ENCODE data around the gene MYPN. TPM values are rescaled to one million over a fixed set of nuclear protein-coding genes. Genes with fewer than 3 reads are reported as not detected.
A peak's percentile ranks its signal among the peaks of the same experiment; 100 is the strongest.

The MYPN gene
- polyA plus RNA-seq, 2 of the 4 experiments (the other 2 are of a cell fraction) = 1.5 to 2.1 TPM

- ChIA-PET CTCF (interaction anchor here (1.2 kb wide), 1 partner anchor 12 kb away, joined by 4 read pairs; no protein-coding TSS in a partner anchor), POLR2A (interaction anchor here (1.0 kb wide), 1 partner anchor 12 kb away, joined by 4 read pairs; no protein-coding TSS in a partner anchor)
- Histone ChIP-seq H3K4me2 (peak overlapping the region; percentile 35), H3K9me3 (no peaks in the 10 kb centered on the region), H3K4me1 (peaks cover 89% of the 10 kb centered on the region), H3K27ac (peak overlapping the region; percentile 78 to 90), H3K4me3 (no peak overlapping the region)
- FAIRE-seq = peak; percentile 68
- peak in 1 of 2 experiments; percentile 55; a peak in 3 of 6 replicates for ATAC-seq
- WGBS (ENCODE audit: missing lambda C conversion rate) = 35% methylated on average over 3 of the region's 3 CpGs
- TF ChIP-seq FOSL2 (IDR thresholded peaks at IDR 0.05) (no peak), FOSL2 (CRISPR knock-in tag; IDR thresholded peaks at IDR 0.05) (0 out of 2 replicates have a peak, but pooled peaks have one; percentile 22), EHMT2 (IDR thresholded peaks at IDR 0.05; ENCODE audit: low read depth) (no peak)
- DNase-seq (ENCODE audit: low read depth in 1 of 2, low spot score in 1 of 2) = no peak
Observed at GRCh38 chr10:68099736-68100135, 9.6 kb upstream of the MYPN start.

DNA sequence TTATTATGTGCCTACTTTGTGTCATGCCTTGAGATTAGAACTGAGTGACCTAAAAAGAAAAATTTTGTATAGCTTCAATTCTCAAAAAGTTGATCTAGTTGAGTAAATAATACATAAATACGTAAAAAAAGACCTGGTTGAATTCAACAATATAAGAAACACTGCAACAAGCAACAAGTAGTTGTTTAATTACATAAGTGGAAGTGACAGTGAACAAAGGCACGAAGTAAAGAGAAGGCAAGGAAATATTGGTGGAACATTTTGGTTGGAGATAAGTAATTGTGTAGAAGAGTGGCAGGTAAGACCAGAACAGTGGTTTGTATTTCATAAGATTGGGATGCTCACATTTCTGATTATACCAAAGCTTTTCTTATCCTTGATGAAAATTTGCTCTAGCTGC is 8.2 kb upstream of the MYPN start:
- FAIRE-seq (no peak), DNase-seq (ENCODE audit: low read depth in 1 of 2, low spot score in 1 of 2) (no peak), ATAC-seq (no peak)
- Histone ChIP-seq H3K4me2 (peak overlapping the region; percentile 49), H3K4me3 (no peak overlapping the region), H3K27ac (peak overlapping the region; percentile 78 to 90; a peak in 5 of 6 replicates), H3K9me3 (no peaks in the 10 kb centered on the region), H3K4me1 (peaks cover 88% of the 10 kb centered on the region)
- ChIA-PET POLR2A (no interaction called here), CTCF (interaction anchor here (1.4 to 4.2 kb wide), 3 partner anchors 9 to 56 kb away, joined by 3 to 15 read pairs (median 9); no protein-coding TSS in a partner anchor)
- 49% methylated on average over 2 of the region's 2 CpGs for WGBS (ENCODE audit: missing lambda C conversion rate)
- TF ChIP-seq E2F6 (IDR thresholded peaks at IDR 0.05; ENCODE audit: borderline replicate concordance, low read depth) = no peak
- TF ChIP-seq FOSL2 (IDR thresholded peaks at IDR 0.05) = no peak
- TF ChIP-seq FOSL2 (CRISPR knock-in tag; IDR thresholded peaks at IDR 0.05) = no peak
- no peak for TF ChIP-seq ZC3H11A (IDR thresholded peaks at IDR 0.05)
- TF ChIP-seq HDAC2 (IDR thresholded peaks at IDR 0.05) = no peak
- no peak for TF ChIP-seq HMGXB4 (CRISPR knock-in tag; IDR thresholded peaks at IDR 0.05; ENCODE audit: borderline replicate concordance)
- TF ChIP-seq FOXS1 (CRISPR knock-in tag; IDR thresholded peaks at IDR 0.05) = no peak
- TF ChIP-seq EP300 (IDR thresholded peaks at IDR 0.05) = no peak
- no peak for TF ChIP-seq ZFP36 (IDR thresholded peaks at IDR 0.05; ENCODE audit: borderline replicate concordance, partially characterized antibody)
- TF ChIP-seq RCOR1 (IDR thresholded peaks at IDR 0.05; ENCODE audit: low read depth, low read length) = no peak
- TF ChIP-seq MAX (IDR thresholded peaks at IDR 0.05) = no peak
- no peak for TF ChIP-seq NR3C1 (IDR thresholded peaks at IDR 0.05)
- TF ChIP-seq CHD4 (IDR thresholded peaks at IDR 0.05; ENCODE audit: borderline replicate concordance) = no peak
- TF ChIP-seq ZNF302 (CRISPR knock-in tag; IDR thresholded peaks at IDR 0.05) = no peak
- no peak for TF ChIP-seq RNF2 (IDR thresholded peaks at IDR 0.05; ENCODE audit: borderline replicate concordance, low read depth)
- TF ChIP-seq BCL3 (IDR thresholded peaks at IDR 0.05) = no peak

- DNase-seq (ENCODE audit: low read depth in 1 of 2, low spot score in 1 of 2) = no peak
- ATAC-seq = no peak; a peak in 1 of 6 replicates
- FAIRE-seq = peak; percentile 23
- peaks cover 79% of the 10 kb centered on the region for H3K4me1 ChIP-seq
- H3K9me3 ChIP-seq = no peaks in the 10 kb centered on the region
- ChIA-PET POLR2A (no interaction called here), CTCF (interaction anchor here (1.0 to 4.2 kb wide), 2 partner anchors 18 to 52 kb away, joined by 3 to 15 read pairs; no protein-coding TSS in a partner anchor)
- H3K4me2 ChIP-seq = peak overlapping the region; percentile 11; the same call in 1 of the 3 replicates
- H3K4me3 ChIP-seq = no peak overlapping the region
- H3K27ac ChIP-seq = peak overlapping the region; percentile 26 to 68; a peak in 5 of 6 replicates
- WGBS (ENCODE audit: missing lambda C conversion rate) = 39% methylated on average over 4 of the region's 4 CpGs
- TF ChIP-seq, protein P1, sequence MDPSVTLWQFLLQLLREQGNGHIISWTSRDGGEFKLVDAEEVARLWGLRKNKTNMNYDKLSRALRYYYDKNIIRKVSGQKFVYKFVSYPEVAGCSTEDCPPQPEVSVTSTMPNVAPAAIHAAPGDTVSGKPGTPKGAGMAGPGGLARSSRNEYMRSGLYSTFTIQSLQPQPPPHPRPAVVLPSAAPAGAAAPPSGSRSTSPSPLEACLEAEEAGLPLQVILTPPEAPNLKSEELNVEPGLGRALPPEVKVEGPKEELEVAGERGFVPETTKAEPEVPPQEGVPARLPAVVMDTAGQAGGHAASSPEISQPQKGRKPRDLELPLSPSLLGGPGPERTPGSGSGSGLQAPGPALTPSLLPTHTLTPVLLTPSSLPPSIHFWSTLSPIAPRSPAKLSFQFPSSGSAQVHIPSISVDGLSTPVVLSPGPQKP (IDR thresholded peaks at IDR 0.05; ENCODE audit: low read depth, low read length) = no peak
- TF ChIP-seq, protein P2, sequence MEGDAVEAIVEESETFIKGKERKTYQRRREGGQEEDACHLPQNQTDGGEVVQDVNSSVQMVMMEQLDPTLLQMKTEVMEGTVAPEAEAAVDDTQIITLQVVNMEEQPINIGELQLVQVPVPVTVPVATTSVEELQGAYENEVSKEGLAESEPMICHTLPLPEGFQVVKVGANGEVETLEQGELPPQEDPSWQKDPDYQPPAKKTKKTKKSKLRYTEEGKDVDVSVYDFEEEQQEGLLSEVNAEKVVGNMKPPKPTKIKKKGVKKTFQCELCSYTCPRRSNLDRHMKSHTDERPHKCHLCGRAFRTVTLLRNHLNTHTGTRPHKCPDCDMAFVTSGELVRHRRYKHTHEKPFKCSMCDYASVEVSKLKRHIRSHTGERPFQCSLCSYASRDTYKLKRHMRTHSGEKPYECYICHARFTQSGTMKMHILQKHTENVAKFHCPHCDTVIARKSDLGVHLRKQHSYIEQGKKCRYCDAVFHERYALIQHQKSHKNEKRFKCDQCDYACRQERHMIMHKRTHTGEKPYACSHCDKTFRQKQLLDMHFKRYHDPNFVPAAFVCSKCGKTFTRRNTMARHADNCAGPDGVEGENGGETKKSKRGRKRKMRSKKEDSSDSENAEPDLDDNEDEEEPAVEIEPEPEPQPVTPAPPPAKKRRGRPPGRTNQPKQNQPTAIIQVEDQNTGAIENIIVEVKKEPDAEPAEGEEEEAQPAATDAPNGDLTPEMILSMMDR (IDR thresholded peaks at IDR 0.05) = no peak
- no peak for TF ChIP-seq EP300 (IDR thresholded peaks at IDR 0.05)
- TF ChIP-seq NPAS2 (CRISPR knock-in tag; IDR thresholded peaks at IDR 0.05; ENCODE audit: borderline replicate concordance) = no peak
- TF ChIP-seq FOSB (CRISPR knock-in tag; IDR thresholded peaks at IDR 0.05) = no peak
- TF ChIP-seq ESRRA (IDR thresholded peaks at IDR 0.05; ENCODE audit: borderline replicate concordance, low read length) = no peak
- TF ChIP-seq RARB (CRISPR knock-in tag; IDR thresholded peaks at IDR 0.05) = no peak
- TF ChIP-seq POLR2A (IDR thresholded peaks at IDR 0.05; ENCODE audit: low read length) = no peak
- TF ChIP-seq HEYL (CRISPR knock-in tag; IDR thresholded peaks at IDR 0.05) = no peak
- no peak for TF ChIP-seq KDM1A (IDR thresholded peaks at IDR 0.05; ENCODE audit: low read depth)
- TF ChIP-seq MAFK (IDR thresholded peaks at IDR 0.05; ENCODE audit: partially characterized antibody) = no peak
Observed at GRCh38 chr10:68103261-68103878, 5.9 kb upstream of the MYPN start.
